HG02970 (cell line): ENCODE results near the gene AKT3.

ENCODE experiments used
- ATAC-seq: cut with Tn5 transposase; IDR thresholded peaks from one replicate; pipeline ENCODE4 v1.9.1; 2021; ENCODE audit warnings: mild to moderate bottlenecking, moderate library complexity, moderate number of reproducible peaks; ENCODE audit not compliant: unreplicated experiment, low FRiP score

Gene AKT3

DNA sequence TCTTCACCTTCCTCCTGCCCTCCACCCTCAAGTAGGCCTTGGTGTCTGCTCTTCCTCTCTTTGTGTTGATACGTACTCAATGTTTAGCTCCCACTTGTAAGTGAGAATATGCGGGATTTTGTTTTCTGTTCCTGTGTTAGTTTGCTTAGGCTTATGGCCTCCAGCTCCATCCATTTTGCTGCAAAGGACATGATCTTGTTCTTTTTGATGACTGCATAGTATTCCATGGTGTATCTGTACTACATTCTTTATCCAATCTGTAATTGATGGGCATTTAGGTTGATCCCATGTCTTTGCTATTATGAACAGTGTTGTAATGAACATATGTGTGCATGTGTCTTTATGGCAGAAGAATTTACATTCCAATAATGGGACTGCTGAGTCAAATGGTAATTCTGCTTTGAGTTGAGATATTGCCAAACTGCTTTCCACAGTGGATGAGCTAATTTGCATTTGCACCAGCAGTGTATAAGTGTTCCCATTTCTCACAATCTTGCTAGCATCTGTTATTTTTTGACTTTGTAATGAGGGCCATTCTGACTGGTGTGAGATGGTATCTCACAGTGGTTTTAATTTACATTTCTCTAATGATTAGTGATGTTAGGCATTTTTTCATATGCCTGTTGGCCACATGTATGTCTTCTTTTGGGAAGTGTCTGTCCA lies 321.5 kb downstream of the AKT3 start:
- ATAC-seq = no peak

DNA sequence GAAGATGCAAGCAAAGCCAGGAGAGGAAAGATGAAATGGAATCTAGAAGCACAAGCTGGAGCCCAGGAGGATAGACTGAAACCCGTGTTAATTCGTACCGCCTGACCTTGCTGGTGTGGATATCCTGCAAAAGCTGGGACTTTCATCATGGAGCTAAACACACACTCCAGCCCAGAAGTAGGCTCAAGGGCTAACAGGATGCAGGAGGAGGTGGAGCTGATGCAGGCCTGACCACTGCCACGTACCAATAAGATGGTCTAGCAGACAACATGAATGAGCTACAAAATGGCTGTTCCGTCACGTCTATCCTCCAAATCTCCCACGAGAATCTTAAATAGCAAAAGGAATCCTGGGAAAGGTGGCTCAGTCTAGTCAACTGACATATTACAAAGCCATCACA lies 323.9 kb downstream of the AKT3 start:
- no peak for ATAC-seq

DNA sequence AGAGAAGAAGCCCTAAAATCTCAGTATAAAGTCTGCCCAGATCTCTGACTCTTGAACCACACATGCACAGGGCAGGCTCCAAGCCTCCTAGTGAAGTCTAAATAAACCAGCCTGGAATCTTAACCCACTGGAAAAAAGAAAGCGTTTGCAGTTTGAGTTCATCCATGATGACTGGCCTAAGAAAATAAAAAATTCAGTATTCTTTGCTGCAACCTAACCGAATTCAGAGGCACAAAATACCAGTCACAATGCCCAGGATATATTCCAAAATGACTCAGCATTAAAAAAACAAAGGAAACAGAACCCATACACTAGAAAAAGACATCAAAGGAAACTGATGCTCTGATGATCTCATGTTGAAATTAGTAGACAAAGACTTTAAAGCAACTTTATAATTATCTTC lies 325.0 kb downstream of the AKT3 start:
- no peak for ATAC-seq

DNA sequence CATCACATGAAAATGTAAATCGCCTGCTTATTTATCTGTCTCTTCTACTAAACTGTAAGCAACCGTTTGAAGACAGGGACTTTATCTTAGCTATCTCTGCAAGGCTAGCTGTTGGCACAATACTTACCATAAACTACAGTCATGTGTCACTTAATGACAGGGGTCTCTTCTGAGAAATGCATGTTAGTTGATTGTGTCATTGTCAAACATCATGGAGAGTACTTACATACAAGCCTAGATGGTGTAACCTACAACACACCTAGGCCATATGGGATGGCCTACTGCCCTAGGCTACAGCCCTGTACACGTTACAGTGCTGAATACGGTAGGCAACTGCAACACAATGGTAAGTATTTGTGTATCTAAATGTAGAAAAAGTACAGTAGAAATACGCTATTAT lies 326.3 kb downstream of the AKT3 start:
- ATAC-seq = no peak

DNA sequence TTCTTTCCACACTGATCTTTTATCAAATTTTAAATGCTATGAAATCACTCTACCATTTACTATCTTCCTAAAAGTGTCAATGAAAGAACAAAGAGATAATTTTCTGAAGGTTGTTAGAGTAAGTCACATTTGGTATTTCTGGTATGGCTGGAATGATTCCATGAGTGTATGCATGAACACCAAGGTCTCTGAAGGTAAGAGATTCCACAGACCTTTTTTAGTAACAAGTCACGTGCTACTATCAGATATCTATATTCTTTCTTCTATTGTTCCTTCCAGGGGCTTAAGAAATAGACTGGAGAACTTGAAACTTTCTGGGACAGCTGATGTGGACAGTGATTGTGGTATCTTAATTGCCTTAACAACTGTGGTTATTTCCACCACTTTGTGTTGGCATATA lies 329.2 kb downstream of the AKT3 start:
- ATAC-seq = no peak

DNA sequence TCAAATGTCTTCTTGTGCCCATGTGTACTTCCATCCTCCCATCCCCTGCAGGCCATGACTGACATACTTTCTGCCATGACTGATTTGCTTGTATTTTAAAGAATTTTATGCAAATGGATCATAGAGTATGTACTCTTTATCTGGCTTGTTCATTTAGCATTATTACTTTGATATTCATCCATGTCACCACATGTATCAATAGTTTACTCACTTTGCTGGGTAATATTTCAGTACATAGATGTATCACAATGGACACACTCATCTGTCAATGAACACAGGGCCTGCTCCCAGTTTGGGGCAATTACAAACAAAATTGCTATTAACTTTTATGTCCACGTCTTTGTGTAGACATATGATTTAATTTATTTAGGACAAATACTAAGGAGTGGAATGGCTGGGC lies 335.1 kb downstream of the AKT3 start:
- no peak for ATAC-seq

DNA sequence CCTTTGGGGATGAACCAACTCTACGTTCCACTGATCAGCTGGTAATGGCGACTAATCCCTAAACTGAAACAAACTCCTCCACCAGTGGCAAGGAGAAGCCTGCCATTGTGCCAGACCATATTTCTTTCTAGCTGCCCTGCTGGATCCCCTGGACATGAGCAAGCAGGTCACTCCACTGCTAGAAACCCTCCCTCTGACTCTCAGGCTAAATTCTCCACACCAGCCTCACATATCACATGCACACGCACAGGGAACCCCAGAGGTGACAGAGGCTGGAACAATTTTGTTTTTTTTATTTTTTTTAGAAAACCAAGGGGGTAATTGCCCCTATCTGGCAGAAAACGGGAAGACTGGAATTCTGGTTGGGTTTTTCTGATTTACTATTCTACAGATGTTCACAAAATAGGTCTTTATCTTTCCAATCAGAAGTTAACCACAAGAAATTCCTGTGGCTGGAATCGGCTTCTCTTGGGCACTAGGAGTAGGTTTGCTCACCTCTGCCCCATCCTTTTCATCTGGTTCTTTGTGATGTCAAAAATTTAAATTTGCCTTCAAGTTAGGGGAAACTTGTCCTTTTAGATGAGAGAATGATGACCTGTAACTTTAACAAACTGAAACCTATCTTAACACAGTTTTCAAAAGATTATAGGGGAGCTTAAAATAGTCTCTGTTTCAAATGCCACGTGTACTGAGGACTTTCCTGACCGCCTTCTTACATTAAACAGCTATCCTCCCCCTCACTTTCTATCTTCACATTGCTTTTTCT lies 336.1 kb downstream of the AKT3 start:
- no peak for ATAC-seq

DNA sequence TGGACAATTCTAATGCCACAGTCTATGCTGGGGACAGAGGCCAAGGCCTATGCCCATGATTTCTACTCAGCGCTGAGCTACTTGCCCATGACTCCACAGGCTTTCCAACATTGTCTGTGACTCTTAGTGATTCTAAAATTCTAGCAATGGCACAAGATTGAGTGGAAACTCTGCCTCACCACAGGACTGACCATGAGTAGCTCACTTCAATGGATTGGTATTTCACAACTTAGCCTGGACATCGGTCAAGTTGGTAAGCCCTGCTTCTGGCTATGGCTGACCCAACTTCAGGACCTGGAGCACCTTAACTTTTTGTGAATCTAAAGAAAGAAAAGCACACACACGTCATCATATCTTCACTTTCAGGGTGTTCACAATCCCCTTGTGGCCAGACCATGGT lies 339.1 kb downstream of the AKT3 start:
- no peak for ATAC-seq

DNA sequence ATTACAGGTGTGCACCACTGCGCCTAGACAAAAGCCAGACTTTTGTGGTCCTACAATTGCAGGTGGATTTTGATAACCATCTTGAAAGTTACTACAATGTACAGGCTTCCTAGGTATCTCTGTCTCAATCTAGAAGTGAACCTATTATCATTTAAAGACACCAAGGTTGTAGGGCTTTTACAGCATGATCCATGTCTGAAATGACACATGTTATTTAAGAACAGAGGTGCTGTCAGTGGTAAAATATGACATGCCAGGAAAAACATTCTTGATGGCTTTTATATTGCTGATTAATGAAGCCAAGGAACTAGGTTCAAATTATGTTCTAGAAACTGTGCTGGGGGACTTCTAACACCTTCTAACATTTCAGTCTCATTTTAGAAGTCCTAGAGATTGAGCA lies 341.1 kb downstream of the AKT3 start:
- no peak for ATAC-seq

DNA sequence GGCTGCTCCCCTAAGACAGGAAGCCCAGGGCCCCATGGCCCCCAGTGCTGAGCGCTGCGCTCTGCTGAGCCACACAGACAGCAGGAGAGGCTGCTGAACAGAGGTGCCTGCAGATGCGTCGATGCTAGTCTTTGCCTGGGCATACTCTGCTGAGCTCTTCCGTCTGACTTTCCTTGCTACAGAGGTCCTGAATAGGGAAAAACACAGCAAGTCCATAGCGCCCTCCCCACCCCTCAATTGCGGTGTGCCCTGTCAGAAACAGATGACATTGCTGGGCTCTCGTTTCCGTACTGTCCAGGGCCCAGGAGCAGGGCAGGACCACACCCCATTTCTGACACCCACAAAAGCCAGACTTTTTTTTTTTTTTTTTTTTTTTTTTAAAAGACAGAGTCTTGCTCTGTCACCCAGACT lies 341.7 kb downstream of the AKT3 start:
- ATAC-seq = no peak

DNA sequence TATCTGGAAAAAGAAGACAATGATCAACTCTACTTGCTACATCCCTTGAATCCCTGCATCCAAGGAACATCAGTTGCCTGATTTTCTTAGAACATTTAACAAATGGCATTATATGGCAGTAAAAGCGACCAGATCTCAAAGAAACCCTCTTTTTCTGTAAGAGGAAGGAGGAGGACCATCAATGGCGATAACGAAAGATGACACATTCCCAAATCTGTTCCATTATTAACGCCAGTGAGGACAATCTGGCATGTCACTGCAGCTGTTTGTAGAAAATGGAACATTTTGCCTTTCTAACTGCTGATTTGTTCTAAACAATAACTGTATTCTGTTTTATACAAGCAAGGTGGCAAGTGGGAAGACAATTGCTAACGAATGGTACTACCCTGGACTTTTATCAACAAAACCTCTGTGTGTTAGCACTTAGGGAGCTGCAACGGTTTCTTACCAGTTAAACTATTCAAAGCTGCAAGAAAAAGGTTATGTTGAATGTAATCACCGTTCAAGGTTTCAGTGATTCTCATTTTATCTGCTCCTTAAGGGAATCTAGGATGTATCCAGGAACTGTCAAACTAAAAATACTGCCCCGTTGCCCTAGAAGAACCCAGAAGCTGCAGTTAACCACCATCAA lies 342.3 kb downstream of the AKT3 start:
- ATAC-seq = no peak

DNA sequence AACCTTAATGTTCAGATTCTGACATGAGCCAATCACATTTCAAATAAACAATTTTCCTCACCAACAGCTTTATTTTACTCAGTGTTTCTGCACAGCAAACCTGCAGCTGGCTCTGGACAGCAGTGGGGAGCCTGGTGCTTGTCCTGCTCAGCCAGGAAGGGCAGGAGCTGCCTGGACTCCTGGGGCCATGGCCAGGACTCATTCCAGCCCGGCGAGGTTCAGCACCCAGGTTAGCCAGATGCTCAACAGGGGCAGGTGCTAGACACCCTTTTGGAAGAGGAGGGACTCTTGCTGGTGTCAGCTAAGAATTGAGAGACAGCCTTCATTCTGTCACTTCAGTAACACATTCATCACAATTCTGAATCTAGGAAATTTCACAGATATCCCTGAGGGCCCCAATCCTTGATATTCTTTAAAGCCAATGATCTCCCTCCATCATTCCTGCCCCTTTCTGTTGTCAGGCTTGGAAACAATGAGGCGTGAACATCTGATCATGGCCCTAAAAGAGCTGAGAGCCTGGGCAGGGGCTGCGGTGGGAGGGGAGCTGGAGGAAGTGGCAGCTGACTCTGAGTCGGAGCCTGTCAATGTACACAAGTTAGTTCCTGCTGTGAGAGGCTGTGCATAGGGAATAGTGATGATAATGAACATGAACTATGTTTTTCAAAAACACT lies 342.9 kb downstream of the AKT3 start:
- ATAC-seq = no peak

DNA sequence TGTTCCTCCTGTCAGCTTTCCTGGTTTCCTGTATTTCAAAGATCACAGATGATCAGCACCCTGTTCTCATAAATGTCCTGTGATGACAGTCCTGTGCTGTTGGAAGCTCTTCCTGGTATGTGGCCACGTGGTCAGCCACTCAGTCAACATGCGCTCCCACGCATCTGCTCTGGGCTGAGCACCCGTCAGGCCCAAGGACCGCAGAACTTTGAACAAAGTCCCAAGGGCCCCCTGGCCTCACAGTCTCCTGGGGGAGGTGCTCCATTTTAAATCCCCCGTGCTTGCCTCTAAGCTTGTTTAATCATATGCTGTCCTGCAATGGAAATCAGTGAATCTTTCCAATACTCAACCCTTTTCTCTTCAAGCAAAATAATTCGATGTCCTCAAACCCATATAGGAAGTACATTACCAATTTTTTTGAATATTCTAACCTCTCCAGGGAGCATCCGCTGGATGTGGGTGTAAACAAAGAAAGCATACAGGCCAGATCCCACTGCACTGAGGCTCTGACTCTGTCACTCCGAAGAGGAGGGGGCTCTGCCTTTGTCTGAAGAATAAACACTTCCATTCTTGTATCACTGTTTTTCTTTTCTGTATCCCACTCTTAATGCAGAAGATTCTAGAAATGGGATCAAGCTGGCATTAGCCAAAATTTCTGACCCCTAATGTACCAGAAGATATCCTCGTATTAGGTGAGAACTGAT lies 343.9 kb downstream of the AKT3 start:
- ATAC-seq = no peak

DNA sequence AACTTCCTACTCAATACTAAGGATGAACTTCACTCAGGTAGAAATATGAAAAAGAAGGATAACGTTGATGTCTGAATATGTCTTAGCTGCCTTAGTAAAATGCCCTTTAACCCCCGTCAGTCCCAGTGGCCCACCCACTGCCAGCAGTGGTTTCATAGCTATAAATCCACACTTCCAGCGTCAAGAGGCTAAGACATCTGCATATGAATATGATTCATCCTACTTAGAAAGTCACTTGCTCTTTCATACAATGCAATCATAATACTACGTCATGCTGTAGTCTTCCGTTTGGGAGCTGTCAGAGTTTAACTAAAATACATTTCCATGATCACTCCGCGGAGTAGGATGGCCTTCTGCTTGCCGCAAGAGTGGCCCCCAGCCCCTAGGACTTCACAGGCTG lies 346.9 kb downstream of the AKT3 start:
- no peak for ATAC-seq

DNA sequence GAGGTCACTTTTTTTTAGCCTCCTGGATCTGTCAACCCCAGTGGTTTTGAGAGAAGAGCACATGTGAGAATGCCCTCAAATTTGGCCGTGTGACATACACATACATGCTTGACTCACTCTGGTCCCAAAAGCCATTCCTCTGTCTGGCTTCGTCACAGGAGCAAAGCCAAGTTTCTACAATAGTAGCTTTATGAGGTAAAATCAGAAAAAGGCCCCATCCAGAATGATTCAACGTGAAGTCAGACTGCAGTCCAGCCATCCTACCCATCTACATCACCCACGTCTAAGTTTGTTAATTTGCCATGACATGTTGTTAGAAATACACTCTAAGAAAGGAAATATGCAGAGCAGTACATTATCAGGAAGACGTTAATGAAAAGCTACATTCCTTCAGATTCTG lies 349.0 kb downstream of the AKT3 start:
- no peak for ATAC-seq

DNA sequence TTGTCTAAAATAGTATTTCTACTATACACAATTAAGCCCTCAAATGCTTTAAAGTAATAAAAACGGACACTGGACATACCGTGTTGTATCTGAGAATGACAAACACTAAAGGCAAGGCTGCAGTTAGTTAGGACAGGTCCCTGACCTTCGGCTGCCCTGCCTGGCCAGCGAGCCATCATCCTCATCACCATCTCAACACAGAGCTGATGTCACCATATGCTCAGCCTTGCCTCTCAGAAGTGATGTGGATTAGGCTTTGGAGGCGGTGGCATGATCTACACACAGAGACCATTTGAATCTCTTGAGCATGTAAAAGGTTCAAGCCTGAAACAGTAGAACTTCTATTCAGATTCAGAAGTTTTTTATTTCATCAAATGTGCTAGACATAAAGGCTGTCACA lies 349.5 kb downstream of the AKT3 start:
- no peak for ATAC-seq

DNA sequence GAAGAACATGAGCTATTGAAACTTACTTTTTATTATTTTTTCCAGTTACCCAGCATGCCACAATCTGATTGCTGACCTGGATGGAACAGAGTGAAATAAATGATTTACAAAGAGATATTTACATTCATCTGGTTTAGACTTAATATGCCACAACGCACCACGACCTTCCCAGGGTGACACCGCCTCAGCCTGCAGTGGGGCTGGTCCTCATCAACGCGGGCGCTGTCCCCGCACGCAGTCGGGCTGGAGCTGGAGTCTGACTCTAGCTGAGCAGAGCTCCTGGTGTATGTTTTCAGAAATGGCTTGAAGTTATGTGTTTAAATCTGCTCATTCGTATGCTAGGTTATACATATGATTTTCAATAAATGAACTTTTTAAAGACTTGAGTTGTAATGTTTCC lies 350.3 kb downstream of the AKT3 start:
- ATAC-seq = no peak

DNA sequence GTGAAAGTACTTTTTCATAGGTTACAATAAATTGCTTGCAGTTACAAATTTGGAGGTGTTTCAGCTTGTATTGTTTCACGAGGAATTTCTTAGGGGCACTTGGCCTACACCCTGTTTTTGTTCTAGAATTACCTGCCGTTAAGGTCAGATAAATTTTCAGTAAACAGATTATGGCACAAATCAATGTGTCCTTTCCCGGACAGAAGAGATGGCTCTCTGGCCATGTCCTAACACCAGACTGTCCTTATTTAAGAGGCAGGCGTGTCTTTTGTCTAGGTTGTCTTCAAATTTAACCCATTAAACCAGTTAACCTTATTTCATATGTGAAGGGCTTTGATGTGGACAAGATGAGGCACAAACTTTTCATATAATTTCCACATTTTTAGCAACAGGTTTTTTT lies 350.8 kb downstream of the AKT3 start:
- ATAC-seq = no peak

DNA sequence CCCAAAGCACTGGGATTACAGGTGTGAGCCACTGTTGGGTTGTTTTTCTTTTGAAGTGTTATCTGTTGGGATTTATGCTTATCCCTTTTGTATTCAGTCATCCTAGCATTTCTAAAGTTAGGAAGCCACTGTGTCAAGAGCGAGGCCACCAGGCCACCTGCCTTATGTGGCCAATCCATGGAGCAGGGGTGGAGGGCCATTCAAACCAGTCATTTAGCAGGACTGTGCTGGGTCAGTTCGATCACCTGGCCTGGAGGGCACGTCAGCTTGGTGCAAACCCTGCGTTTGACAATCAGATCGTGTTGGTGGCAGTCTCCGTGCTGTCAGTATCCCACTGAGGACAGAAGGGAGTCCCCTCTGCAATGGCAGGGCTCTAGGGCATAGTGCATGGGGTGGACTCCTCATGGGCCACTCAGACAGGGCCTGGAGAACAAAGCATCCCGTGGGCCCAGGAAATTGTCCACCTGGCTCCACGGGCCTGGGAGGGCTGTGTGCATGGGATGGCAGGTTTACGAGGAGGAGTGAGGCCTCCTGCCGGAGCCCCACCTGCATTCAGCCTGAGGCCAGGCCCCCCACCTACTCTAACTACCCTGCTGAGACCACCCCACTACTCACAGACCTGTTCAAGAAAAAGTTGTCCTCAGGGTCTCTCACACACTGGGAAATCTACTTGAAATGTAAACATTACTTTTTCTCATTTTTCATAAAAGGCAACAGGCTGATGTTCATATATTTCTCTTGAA lies 351.9 kb downstream of the AKT3 start:
- no peak for ATAC-seq

DNA sequence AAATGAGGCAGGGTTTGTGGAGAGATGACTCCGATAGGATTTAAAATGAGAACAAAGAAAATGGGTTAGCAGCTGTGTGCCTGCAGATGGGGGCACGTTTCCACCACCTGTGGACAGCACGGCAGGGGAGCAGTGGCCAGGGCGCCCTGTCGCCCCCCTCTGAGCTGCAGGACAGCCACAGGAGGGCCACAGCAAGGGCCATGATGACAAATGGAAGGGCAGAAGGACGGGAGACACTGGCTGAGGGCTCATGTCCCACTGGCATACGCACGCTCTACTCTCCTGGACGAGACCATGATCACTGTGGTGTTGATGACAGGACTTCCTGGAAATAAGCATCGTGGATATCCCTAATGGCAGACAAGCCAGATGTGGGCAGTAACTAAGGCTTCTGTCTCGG lies 353.2 kb downstream of the AKT3 start:
- ATAC-seq = no peak
